ENCODE results near the gene ZNF584.
"Not testable (repeated sequence)": the region's sequence is repeated elsewhere in the genome, so short reads cannot be mapped to it uniquely, and the experiment has no call there.

The ZNF584 gene

GRCh38 chr19:58406818-58407657 is 1.4 kb upstream of the ZNF584 start:
- DNase-seq, result peak; percentile 58

GRCh38 chr19:58407658-58408151 is 744 bp upstream of the ZNF584 start:
- DNase-seq, result peak; percentile 47

- peak; percentile 76 for DNase-seq
Observed at GRCh38 chr19:58409010-58409790, 751 bp downstream of the ZNF584 start.

- DNase-seq, result no peak
Observed at GRCh38 chr19:58416604-58417003, 8.2 kb downstream of the ZNF584 start.

DNA sequence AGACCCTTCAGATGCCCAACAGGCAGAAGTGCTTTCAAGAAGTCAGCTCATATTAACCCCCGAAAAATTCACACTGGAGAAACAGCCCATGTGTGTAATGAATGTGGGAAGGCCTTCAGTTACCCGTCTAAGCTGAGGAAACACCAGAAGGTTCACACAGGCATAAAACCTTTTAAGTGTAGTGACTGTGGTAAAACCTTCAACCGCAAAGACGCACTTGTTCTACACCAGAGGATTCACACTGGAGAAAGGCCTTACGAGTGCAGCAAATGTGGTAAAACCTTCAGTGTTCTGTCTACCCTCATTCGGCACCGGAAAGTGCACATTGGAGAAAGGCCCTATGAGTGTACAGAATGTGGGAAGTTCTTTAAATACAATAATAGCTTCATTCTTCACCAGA is 8.6 kb downstream of the ZNF584 start:
- DNase-seq, result no peak

DNA sequence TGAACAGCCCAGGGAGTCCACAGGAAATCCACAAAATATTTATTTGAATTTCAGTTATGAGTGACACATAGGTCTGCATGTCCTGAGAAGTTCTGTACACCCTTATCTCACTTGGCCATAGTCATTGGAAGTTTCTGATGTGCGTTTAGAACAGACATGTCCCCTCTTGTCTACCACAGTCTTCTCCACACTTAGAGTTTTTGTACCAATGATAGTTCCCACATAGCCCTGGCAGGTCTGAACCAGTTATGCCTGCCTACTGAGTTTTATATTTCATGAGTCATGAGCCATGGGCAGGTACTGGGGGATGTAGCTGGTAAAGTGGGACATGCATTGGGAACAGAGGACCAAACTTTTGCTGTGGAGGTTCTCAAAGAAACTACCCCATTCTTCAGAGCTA is 20.2 kb downstream of the ZNF584 start:
- no peak for DNase-seq

DNA sequence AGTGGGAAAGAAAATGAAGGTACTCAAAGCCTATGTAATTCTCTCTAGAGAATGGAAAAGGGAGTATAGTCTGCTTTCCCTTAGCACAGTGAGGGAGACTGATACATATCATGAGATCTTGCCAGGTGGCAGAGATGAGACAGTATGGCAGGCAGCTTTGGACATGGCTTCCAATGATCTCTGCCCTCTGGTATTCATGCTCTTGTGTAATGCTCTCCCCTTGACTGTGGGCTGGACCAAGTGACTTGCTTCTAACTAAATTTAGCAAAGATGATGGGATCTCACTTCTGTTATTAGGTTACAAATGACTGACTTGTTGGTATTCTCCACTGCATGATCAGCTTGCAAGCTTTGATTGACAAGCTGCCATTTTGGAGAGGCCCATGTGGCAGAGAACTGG is 21.3 kb downstream of the ZNF584 start:
- no peak for DNase-seq

GRCh38 chr19:58434217-58434616 is 25.8 kb downstream of the ZNF584 start:
- no peak for DNase-seq

DNA sequence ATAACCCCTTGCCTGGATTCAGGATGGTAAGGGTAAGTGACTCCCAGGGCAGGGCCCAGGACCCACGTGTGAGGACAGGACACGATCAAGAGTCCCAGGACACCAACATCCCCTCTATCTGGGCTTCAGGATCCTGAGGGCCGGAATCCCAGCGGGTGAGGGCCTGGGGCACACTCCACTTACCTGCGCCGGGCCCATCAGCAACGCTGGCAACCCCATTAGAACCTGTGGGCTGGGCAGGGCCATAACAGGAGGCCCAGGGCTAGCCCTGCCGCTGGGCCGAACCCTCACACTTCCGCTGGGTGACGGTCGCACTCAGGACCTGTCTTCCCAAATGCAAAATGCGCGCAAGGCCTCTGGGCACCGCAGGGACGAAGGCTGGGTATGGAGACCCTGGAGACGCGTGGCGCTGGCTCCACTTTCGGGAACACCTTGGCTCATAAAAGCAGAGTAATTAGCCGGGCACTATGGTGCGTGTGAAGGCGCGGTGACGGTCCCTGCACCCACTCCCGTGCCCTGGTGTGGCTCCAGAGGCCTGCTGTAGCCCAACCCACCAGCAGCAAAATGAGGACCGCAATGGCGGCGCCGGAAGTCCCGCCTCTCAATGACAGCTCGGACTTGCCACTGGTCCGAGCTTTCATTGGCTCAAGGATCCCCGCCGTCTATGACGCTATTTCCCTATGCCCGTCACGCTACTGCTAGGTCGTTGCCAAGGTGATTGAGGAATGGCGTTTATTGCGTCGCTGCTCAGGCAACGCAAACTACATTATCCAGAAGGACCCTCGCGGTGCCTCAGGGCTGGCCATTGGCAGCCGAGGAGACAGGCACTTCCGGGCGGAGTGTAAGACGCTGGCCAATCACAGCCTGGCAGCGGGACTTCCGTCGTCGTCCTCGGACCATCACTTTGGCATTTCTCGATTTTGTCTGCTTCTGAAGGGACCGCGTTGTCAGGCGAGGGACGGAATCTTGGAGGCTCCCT is 31.4 kb downstream of the ZNF584 start, which contains the start of gene ZNF132:
Gene ZNF132, minus strand, starts transcription at position 578 of the 979 bp plus-strand sequence. Its CDS starts 332 bp downstream, at position 246.
- peak; percentile 100 for DNase-seq

DNA sequence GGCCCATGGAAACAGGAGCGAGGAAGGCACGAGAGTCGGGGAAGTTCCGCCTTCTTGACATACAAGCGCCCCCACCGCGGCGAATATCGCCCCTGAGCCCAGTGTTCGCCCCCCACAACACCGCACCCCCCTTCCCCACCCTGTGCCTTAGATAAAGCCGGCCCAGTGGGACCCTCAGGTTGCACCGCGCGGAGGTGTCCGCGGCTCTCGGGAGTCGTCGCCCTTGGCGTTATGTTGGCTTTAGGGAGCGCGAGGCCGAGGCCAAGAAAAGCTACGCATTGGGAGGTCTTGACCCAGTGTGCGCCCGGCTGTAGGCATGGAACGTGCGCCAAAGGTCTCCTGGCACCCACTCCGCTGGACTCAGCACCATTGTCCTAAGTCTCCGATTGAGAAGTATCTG is 32.1 kb downstream of the ZNF584 start:
- peak; percentile 14 for DNase-seq

DNA sequence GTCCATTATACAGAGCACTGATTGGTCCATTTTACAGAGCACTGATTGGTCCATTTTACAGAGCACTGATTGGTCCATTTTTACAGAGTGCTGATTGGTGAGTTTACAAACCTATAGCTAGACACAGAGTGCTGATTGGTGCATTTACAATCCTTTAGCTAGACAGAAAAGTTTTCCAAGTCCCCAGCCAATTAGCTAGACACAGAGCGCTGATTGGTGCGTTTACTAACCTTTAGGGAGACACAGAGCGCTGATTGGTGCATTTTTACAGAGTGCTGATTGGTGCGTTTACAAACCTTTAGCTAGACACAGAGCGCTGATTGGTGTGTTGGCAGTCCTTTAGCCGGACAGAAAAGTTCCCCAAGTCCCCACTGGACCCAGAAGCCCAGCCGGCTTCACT is 34.5 kb downstream of the ZNF584 start:
- DNase-seq, result not testable (repeated sequence)

DNA sequence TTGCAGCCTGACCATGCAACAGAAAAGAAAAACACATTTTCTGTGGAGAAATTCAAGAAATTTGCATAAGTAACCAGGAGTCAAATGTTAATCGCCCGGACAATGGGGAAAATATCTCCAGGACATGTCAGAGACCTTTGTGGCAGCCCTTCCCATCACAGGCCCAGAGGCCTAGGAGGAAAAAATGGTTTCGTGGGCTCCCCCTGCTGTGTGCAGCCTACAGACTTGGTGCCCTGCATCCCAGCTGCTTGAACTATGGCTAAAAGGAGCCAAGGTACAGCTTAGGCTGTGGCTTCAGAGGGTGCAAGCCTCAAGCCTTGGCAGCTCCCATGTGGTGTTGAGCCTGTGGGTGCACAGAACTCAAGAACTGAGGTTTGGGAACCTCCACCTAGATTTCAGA is 40.4 kb downstream of the ZNF584 start:
- DNase-seq, result not testable (repeated sequence)

DNA sequence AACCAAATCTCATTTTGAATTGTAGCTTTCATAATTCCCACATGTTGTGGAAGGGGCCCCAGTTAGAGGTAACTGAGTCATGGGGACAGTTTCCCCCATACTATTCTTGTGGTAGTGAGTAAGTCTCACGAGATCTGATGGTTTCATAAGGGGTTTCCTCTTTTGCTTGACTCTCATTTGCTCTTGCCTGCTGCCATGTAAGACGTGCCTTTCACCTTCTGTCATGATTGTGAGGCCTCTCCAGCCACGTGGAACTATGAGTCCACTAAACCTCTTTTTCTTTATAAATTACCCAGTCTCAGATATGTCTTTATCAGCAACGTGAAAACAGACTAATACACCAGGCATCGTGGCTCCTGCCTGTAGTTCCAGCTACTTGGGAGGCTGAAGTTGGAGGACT is 41.5 kb downstream of the ZNF584 start:
- DNase-seq, result not testable (repeated sequence)

DNA sequence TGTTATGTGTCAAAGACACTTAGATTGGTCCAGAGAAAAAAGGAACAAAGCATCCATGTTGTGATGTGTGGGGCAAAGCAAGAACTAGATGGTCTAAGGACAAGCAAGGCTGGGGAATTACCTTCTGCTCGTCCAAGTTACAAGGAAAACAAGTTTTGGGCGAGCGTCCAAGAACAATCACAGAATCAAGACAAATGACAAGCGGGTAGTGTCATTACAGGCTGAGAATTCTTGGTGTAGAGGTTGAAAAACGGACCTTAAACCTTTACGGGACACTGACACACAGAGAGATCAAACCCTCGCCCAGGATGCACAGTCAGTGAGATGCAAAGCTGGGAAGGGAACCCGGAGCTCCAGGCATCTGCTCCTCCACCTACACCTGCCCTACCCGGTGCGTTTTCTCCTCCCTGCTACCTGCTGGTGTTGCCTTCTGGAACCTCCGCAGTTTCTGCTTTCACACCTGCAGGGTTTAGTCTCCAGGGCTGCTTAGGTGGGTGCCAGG is 42.5 kb downstream of the ZNF584 start:
- DNase-seq, result no peak

GRCh38 chr19:58451358-58452101 is 43.1 kb downstream of the ZNF584 start, which contains the start of gene ZNF324B:
TSS of gene ZNF324B (plus strand) at chr19:58451622. CDS start at chr19:58453702, 2,080 bp downstream.
- DNase-seq, result peak; percentile 99

DNA sequence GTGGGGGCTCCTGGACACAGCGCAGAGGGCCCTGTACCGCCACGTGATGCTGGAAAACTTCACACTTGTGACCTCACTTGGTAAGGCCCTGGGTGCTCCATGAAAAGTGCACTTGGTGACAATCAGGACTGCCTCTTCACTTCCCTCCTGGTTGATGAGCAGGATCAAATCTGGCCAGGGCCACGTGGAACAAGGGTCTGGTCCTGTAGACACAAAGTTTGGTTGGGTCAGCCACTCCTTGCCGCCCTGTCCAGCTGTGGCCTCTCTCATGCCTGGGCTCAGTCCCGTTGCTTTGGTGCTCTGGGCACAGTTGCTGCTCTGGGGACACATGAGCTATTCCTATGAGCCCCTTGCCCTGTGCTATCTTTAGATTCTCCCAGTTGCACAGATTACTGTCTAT is 45.3 kb downstream of the ZNF584 start:
- no peak for DNase-seq

DNA sequence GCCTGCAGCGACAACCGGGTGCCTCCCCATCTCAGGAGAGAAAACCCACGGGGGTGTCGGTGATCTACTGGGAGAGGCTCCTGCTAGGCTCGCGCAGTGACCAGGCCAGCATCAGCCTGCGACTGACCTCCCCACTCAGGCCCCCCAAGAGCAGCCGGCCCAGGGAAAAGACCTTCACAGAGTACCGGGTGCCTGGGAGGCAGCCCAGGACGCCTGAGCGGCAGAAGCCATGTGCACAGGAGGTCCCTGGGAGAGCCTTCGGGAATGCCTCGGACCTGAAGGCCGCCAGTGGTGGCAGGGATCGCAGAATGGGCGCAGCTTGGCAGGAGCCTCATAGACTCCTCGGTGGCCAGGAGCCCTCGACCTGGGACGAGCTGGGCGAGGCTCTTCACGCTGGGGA is 46.9 kb downstream of the ZNF584 start:
- no peak for DNase-seq

DNA sequence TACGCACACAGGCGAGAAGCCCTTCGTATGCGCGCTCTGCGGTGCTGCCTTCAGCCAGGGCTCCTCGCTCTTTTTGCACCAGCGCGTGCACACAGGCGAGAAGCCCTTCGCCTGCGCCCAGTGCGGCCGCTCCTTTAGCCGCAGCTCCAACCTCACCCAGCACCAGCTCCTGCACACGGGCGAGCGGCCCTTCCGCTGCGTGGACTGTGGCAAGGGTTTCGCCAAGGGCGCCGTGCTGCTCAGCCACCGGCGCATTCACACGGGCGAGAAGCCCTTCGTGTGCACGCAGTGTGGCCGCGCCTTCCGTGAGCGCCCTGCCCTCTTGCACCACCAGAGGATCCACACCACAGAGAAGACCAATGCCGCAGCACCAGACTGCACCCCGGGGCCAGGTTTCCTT is 47.7 kb downstream of the ZNF584 start:
- no peak for DNase-seq

DNA sequence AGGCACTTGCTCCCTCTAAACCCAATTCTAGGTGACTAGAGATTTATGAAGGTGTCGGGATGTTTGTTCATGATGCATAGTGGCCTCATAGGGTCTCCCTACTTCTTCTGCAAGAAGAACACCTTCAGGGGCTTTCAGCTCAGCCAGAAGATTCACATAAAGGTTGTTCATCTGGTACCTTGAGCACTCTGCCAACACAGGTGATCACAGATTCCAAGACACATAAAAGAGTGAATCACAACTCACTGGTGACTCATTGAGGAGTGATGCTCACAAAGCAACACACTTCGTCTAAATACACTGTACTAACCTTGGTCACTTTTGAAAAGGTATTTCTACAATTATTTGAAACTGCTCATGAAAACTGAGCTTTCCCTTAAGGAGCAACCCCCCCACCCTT is 51.6 kb downstream of the ZNF584 start:
- no peak for DNase-seq

GRCh38 chr19:58466089-58466759 is 57.8 kb downstream of the ZNF584 start:
- no peak for DNase-seq
